ENCODE data around the gene ADGRA1. TPM values are rescaled to one million over a fixed set of nuclear protein-coding genes. Genes with fewer than 3 reads are reported as not detected.

Gene ADGRA1
- total RNA-seq, 4 donors from 2014 or later = not detected

DNA sequence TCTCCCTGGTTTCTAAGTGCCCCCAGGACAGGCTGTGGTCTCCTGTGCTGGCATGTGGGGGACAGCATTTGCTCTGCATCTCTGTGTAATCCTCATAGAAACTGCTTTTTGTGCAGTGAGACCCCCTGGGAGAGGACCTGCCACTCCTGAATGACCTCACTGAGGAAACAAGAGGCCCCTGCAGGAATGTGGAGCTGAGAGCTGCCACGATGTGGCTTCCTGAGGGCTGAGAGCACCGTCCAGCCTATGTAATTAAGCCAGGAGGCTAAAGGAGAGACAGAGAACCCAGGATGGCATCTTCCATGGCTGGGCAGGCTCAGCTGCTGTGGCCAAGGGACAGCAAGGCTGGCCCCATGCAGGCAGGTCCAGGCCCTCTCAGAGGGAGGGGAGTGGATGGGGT lies 32.3 kb upstream of the ADGRA1 start:
- H3K4me1 ChIP-seq = no peaks in the 10 kb centered on the region
- H3K27me3 ChIP-seq = peaks cover 3 to 14% (median 6%) of the 10 kb centered on the region in 3 donors
- no peaks in the 10 kb centered on the region for H3K9me3 ChIP-seq
- ATAC-seq (no peak), DNase-seq (no peak)
- no peak overlapping the region for H3K4me3 ChIP-seq
- no peaks in the 10 kb centered on the region for H3K36me3 ChIP-seq
- in situ Hi-C loops (cut with MboI; ENCODE audit: low sequenced_read_pairs in 4 of 4) = no loop called here
- intact Hi-C loops (cut with DNase I; ENCODE audit: low total_unique reads) = no loop called here
- no peak for TF ChIP-seq POLR2A (IDR thresholded peaks at IDR 0.05)
- TF ChIP-seq, protein P1, sequence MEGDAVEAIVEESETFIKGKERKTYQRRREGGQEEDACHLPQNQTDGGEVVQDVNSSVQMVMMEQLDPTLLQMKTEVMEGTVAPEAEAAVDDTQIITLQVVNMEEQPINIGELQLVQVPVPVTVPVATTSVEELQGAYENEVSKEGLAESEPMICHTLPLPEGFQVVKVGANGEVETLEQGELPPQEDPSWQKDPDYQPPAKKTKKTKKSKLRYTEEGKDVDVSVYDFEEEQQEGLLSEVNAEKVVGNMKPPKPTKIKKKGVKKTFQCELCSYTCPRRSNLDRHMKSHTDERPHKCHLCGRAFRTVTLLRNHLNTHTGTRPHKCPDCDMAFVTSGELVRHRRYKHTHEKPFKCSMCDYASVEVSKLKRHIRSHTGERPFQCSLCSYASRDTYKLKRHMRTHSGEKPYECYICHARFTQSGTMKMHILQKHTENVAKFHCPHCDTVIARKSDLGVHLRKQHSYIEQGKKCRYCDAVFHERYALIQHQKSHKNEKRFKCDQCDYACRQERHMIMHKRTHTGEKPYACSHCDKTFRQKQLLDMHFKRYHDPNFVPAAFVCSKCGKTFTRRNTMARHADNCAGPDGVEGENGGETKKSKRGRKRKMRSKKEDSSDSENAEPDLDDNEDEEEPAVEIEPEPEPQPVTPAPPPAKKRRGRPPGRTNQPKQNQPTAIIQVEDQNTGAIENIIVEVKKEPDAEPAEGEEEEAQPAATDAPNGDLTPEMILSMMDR (IDR thresholded peaks at IDR 0.05 in 4 of 5, conservative IDR thresholded peaks at IDR 0.05 in 1 of 5) = no peak
- H3K27ac ChIP-seq = no peak overlapping the region

DNA sequence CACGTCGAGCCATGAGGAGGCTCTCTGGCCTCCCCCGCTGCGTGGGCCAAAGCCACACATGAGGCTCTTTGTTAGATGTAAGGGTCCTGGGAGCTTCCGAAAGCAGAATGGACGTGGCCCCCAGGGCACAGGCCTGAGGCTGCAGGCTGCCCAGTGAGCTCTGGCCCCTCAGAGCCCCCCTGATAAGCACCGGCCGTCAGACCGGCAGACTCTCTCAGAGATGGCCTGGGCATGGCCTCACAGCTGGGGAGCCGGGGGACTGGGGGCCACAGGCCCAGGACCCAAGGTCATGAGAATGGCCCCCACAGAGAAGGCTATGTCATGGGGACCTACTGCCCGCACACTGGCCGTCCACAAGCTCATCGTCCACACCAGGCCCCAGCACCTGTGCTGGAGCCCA lies 31.7 kb upstream of the ADGRA1 start:
- DNase-seq (no peak), ATAC-seq (no peak)
- no peak overlapping the region for H3K4me3 ChIP-seq
- in situ Hi-C loops (cut with MboI; ENCODE audit: low sequenced_read_pairs in 4 of 4) (no loop called here), intact Hi-C loops (cut with DNase I; ENCODE audit: low total_unique reads) (no loop called here)
- TF ChIP-seq POLR2A (IDR thresholded peaks at IDR 0.05) = no peak
- TF ChIP-seq, protein P1 (IDR thresholded peaks at IDR 0.05 in 4 of 5, conservative IDR thresholded peaks at IDR 0.05 in 1 of 5) = no peak
- H3K36me3 ChIP-seq = no peaks in the 10 kb centered on the region
- no peaks in the 10 kb centered on the region for H3K9me3 ChIP-seq
- H3K27ac ChIP-seq = no peak overlapping the region
- peaks cover 3 to 9% (median 9%) of the 10 kb centered on the region in 3 donors for H3K27me3 ChIP-seq
- no peaks in the 10 kb centered on the region for H3K4me1 ChIP-seq

DNA sequence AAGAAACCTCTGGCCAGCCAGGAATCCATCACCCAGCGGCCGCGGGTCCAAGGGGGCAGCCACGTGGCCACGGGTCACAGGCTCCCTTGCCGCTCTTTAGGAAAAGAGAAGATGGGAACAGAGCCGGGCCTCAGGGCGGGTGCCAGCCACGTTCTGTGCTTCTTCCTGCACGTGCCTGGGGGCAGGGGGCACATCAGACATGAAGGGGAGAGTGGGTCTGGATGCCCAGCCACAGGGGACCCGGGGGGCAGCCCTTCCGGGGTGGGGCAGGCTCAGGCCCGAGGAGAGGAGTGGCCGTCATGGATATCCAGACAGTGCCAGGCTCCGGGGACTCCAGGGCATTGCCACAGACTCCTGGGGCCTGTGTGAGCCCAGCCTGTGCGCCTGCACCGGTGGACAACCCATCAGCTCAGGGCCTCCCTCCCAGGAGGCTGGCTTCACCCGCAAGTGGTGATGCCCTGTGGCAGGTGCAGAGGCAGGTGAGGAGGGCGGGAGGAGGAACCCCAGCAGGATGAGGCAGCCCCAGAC lies 31.0 kb upstream of the ADGRA1 start:
- intact Hi-C loops (cut with DNase I; ENCODE audit: low total_unique reads) = no loop called here
- Histone ChIP-seq H3K9me3 (no peaks in the 10 kb centered on the region), H3K36me3 (no peaks in the 10 kb centered on the region), H3K27me3 (peaks cover 3 to 14% (median 10%) of the 10 kb centered on the region in 3 donors), H3K4me1 (no peaks in the 10 kb centered on the region), H3K4me3 (no peak overlapping the region), H3K27ac (no peak overlapping the region)
- TF ChIP-seq POLR2A (IDR thresholded peaks at IDR 0.05) = no peak
- TF ChIP-seq, protein P1 (IDR thresholded peaks at IDR 0.05 in 4 of 5, conservative IDR thresholded peaks at IDR 0.05 in 1 of 5) = no peak
- DNase-seq (no peak), ATAC-seq (no peak)
- in situ Hi-C loops (cut with MboI; ENCODE audit: low sequenced_read_pairs in 4 of 4) = no loop called here

DNA sequence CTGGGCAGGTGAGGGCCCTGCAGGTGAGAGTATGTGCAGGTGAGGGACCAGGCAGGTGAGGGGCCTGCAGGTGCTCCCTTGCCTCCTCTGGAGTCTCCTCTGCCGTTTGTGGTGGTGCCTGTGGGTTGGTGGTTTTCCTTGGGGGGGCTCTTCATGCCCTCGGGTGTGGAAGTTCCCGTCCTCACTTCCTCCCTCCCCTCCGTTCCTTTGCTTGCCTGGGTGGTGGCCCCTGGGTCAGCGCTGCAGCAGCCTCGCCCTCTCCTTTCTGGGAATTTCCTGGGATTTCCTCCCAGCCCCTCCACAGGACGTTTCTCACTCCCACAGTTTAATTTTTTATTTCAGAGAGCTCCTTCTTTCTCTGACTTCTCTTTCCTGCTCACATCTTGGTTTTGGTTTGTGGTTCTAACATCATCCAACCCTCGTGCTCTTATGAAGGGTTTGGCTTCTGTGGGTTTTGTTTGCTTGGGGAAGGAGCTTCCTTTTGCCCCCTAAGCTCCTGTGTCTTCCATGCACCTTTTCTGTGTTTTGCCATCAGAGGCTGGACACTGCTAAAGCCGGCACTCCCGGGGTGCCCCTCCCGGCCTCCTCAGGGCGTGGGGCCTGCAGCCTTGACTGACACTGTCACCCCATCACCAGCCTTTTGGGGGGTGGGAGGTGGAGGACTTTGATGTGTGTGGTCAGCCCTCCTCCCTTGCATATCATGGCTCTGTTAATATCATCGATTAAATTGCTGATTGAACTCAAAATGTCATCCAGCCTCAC lies 29.2 kb upstream of the ADGRA1 start:
- no peaks in the 10 kb centered on the region for H3K4me1 ChIP-seq
- peaks cover 3 to 15% (median 12%) of the 10 kb centered on the region in 3 donors for H3K27me3 ChIP-seq
- ATAC-seq (no peak), DNase-seq (no peak)
- in situ Hi-C loops (cut with MboI; ENCODE audit: low sequenced_read_pairs in 4 of 4) (no loop called here), intact Hi-C loops (cut with DNase I; ENCODE audit: low total_unique reads) (no loop called here)
- H3K27ac ChIP-seq = no peak overlapping the region
- no peaks in the 10 kb centered on the region for H3K36me3 ChIP-seq
- no peak for TF ChIP-seq POLR2A (IDR thresholded peaks at IDR 0.05)
- TF ChIP-seq, protein P1 (IDR thresholded peaks at IDR 0.05 in 4 of 5, conservative IDR thresholded peaks at IDR 0.05 in 1 of 5) = no peak
- H3K4me3 ChIP-seq = no peak overlapping the region
- H3K9me3 ChIP-seq = no peaks in the 10 kb centered on the region

Measured in gastrocnemius medialis (tissue), 4 donors.